Neural progenitor cell (in vitro differentiated cells): ENCODE results near the gene C8G. TPM values are rescaled to one million over a fixed set of nuclear protein-coding genes. Genes with fewer than 3 reads are reported as not detected.

Source experiments
- DNase-seq: peaks from one replicate; pipeline ENCODE4 v3.0.0-alpha.2; 2016; ENCODE audit warnings: low spot score
- H2AFZ ChIP-seq: fragments of 200-600 bp; sonication (generic); replicated peaks from 2 replicates; pipeline ENCODE4 v1.6.1; 2016; ENCODE audit warnings: antibody characterized with exemption
- H3F3A ChIP-seq: fragments of 200-600 bp; sonication (generic); 2 replicates; pipeline ENCODE4 v1.6.1; 2016; ENCODE audit warnings: antibody characterized with exemption, low read depth
- H3K27ac ChIP-seq: fragments of 200-600 bp; sonication (generic); 2 replicates; pipeline ENCODE4 v1.5.1; 2016; ENCODE audit warnings: mild to moderate bottlenecking
- H3K27me3 ChIP-seq: fragments of 200-600 bp; sonication (generic); 2 replicates; pipeline ENCODE4 v1.6.1; 2016; ENCODE audit warnings: mild to moderate bottlenecking, moderate library complexity
- H3K36me3 ChIP-seq: fragments of 200-600 bp; sonication (generic); 2 replicates; pipeline ENCODE4 v1.5.1; 2016
- H3K4me1 ChIP-seq: fragments of 200-600 bp; sonication (generic); 2 replicates; pipeline ENCODE4 v1.6.1; 2016; ENCODE audit warnings: mixed run types
- H3K4me2 ChIP-seq: fragments of 200-600 bp; sonication (generic); 2 replicates; pipeline ENCODE4 v1.6.1; 2016
- H3K4me3 ChIP-seq: fragments of 200-600 bp; sonication (generic); 2 replicates; pipeline ENCODE4 v1.5.1; 2016
- H3K79me2 ChIP-seq: fragments of 200-600 bp; sonication (generic); 2 replicates; pipeline ENCODE4 v1.6.1; 2016; ENCODE audit warnings: low read depth
- H3K9ac ChIP-seq: fragments of 200-600 bp; sonication (generic); 2 replicates; pipeline ENCODE4 v1.6.1; 2016
- H3K9me3 ChIP-seq: fragments of 200-600 bp; sonication (generic); 2 replicates; pipeline ENCODE4 v1.5.1; 2016; ENCODE audit warnings: low read depth
- H4K20me1 ChIP-seq: fragments of 200-600 bp; sonication (generic); 2 replicates; pipeline ENCODE4 v1.6.1; 2016; ENCODE audit warnings: low read depth
- H3K27ac Mint-ChIP-seq: 3 replicates; pipeline ENCODE4 v1.8.0; 2021; ENCODE audit warnings: mixed read lengths
- H3K27me3 Mint-ChIP-seq: 2 replicates; pipeline ENCODE4 v1.8.0; 2022; ENCODE audit warnings: low read depth, mild to moderate bottlenecking, inconsistent platforms, moderate library complexity, mixed read lengths; ENCODE audit not compliant: insufficient read depth
- H3K36me3 Mint-ChIP-seq: 3 replicates; pipeline ENCODE4 v1.8.0; 2021; ENCODE audit warnings: mixed read lengths
- H3K4me1 Mint-ChIP-seq: 3 replicates; pipeline ENCODE4 v1.8.0; 2021; ENCODE audit warnings: mixed read lengths
- H3K4me3 Mint-ChIP-seq: 3 replicates; pipeline ENCODE4 v1.8.0; 2021; ENCODE audit warnings: mild to moderate bottlenecking, moderate library complexity, mixed read lengths
- H3K9me3 Mint-ChIP-seq: 3 replicates; pipeline ENCODE4 v1.8.0; 2020; ENCODE audit warnings: mixed read lengths
- CTCF ChIP-seq: fragments of 200-600 bp; sonication (generic); IDR thresholded peaks from 2 replicates; pipeline ENCODE4 v1.5.1; 2017; ENCODE audit warnings: antibody characterized with exemption, mild to moderate bottlenecking
- EZH2 ChIP-seq: fragments of 200-600 bp; sonication (generic); IDR thresholded peaks from 2 replicates; pipeline ENCODE4 v1.6.1; 2017; ENCODE audit warnings: antibody characterized with exemption, mild to moderate bottlenecking, moderate library complexity
- EZH2phosphoT487 ChIP-seq: fragments of 200-600 bp; sonication (generic); IDR thresholded peaks from 2 replicates; pipeline ENCODE4 v1.6.1; 2017; ENCODE audit warnings: antibody characterized with exemption
- total RNA-seq: library from RNA; depleted of rRNA; stranded (reverse); fragments of >200 nt; gene quantifications from 2 replicates; pipeline ENCODE4 v1.2.3, GENCODE V29; 2015; ENCODE audit warnings: low replicate concordance

The C8G gene
- total RNA-seq, 1 donor from 2014 or later = not detected

- H3K9ac ChIP-seq = no peak overlapping the region
Measured at GRCh38 chr9:136978073-136978864, 33.2 kb downstream of the C8G start.

GRCh38 chr9:136978865-136979544 lies 34.0 kb downstream of the C8G start:
- H3K4me2 ChIP-seq = no peak overlapping the region
- no peak overlapping the region for H3K4me3 ChIP-seq
- H3K79me2 ChIP-seq = no peaks in the 10 kb centered on the region
- no peaks in the 10 kb centered on the region for H3K36me3 ChIP-seq
- H3K27me3 Mint-ChIP-seq = peaks cover 6% of the 10 kb centered on the region
- peaks cover 11% of the 10 kb centered on the region for H3F3A ChIP-seq
- H3K4me1 ChIP-seq = peaks cover 7% of the 10 kb centered on the region
- H3K27ac Mint-ChIP-seq = no peak overlapping the region
- H3K9me3 ChIP-seq = no peaks in the 10 kb centered on the region
- H3K27ac ChIP-seq = no peak overlapping the region
- H2AFZ ChIP-seq = no peak overlapping the region
- H3K4me1 Mint-ChIP-seq = peaks cover 10% of the 10 kb centered on the region
- no peaks in the 10 kb centered on the region for H4K20me1 ChIP-seq
- TF ChIP-seq EZH2 (no peak), CTCF (no peak), EZH2phosphoT487 (no peak)
- H3K4me3 Mint-ChIP-seq = no peak overlapping the region
- no peak for DNase-seq
- no peaks in the 10 kb centered on the region for H3K9me3 Mint-ChIP-seq
- no peak overlapping the region for H3K9ac ChIP-seq
- H3K27me3 ChIP-seq = peaks cover 18% of the 10 kb centered on the region
- H3K36me3 Mint-ChIP-seq = no peaks in the 10 kb centered on the region

More at GRCh38 chr9:136978073-136978864, 33.2 kb downstream of the C8G start:
- Mint-ChIP-seq H3K27ac (no peak overlapping the region), H3K36me3 (no peaks in the 10 kb centered on the region), H3K9me3 (no peaks in the 10 kb centered on the region), H3K4me3 (peak overlapping the region; percentile 46), H3K4me1 (peaks cover 6% of the 10 kb centered on the region), H3K27me3 (peaks cover 6% of the 10 kb centered on the region)
- H3K79me2 ChIP-seq = no peaks in the 10 kb centered on the region
- H3K4me3 ChIP-seq = peak overlapping the region; percentile 57
- peaks cover 17% of the 10 kb centered on the region for H3K27me3 ChIP-seq
- H3K27ac ChIP-seq = no peak overlapping the region
- peak overlapping the region; percentile 97 for H3K4me2 ChIP-seq
- peak; percentile 95 for DNase-seq
- H3K4me1 ChIP-seq = peaks cover 7% of the 10 kb centered on the region
- peaks cover 11% of the 10 kb centered on the region for H3F3A ChIP-seq
- TF ChIP-seq EZH2 (no peak), EZH2phosphoT487 (no peak), CTCF (peak; percentile 10)
- no peaks in the 10 kb centered on the region for H3K36me3 ChIP-seq
- no peaks in the 10 kb centered on the region for H4K20me1 ChIP-seq
- no peaks in the 10 kb centered on the region for H3K9me3 ChIP-seq
- peak overlapping the region; percentile 70 for H2AFZ ChIP-seq

GRCh38 chr9:136979769-136980587 lies 34.9 kb downstream of the C8G start:
- Histone ChIP-seq H3K4me2 (no peak overlapping the region), H3K79me2 (no peaks in the 10 kb centered on the region), H3K27ac (no peak overlapping the region), H3K9me3 (no peaks in the 10 kb centered on the region), H3K9ac (no peak overlapping the region), H2AFZ (no peak overlapping the region), H3K4me1 (peaks cover 8% of the 10 kb centered on the region), H4K20me1 (no peaks in the 10 kb centered on the region), H3K27me3 (peaks cover 28% of the 10 kb centered on the region), H3K36me3 (no peaks in the 10 kb centered on the region), H3F3A (peaks cover 11% of the 10 kb centered on the region), H3K4me3 (no peak overlapping the region)
- TF ChIP-seq EZH2 (no peak), EZH2phosphoT487 (no peak), CTCF (no peak)
- no peak for DNase-seq
- H3K27ac Mint-ChIP-seq = no peak overlapping the region
- no peaks in the 10 kb centered on the region for H3K9me3 Mint-ChIP-seq
- no peaks in the 10 kb centered on the region for H3K36me3 Mint-ChIP-seq
- peaks cover 10% of the 10 kb centered on the region for H3K4me1 Mint-ChIP-seq
- no peak overlapping the region for H3K4me3 Mint-ChIP-seq
- H3K27me3 Mint-ChIP-seq = peaks cover 6% of the 10 kb centered on the region
